HG02588 (cell line): ENCODE measurements around the gene CRHR1.

Experiments
- ATAC-seq: cut with Tn5 transposase; IDR thresholded peaks from one replicate; pipeline ENCODE4 v1.9.1; 2021; ENCODE audit warnings: mild to moderate bottlenecking, moderate library complexity; ENCODE audit not compliant: unreplicated experiment

Gene CRHR1

DNA sequence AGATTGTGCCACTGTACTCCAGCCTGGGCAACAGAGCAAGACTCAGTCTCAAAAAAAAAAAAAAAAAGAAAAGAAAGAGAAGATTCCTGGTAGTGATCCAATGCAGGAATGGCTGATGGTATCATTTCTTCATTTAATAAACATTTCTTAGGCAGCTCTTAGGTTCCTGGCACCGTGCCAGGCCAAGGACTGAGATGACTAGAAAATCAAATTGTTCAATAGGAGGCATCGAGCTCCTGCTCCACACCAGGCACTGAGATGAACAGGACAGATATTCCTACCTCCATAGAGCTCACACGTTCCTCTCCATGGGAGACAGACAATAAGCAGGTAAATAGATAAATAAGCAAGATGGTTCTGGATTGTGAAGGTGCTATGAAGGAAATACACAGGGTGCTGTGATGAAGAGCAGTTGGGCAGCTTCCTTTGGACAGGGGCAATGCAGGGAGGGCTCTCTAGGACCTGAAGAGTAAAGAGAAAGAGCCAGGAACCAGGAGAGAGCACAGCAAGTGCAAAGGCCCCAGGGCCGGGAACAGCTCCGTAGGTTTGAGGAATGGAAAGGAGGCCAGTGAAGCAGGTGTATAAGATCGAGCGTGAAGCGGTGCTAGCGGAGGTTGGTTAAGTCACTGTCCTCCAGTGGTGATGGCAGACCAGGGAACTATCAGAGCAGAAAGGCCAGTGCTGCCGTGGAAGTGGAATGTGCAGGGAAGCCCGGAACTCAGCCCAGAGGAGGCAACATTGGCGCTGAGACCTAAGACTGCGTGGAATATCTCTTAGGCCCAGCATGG, 26.5 kb upstream of the CRHR1 start:
- ATAC-seq = no peak

- ATAC-seq = no peak
Measured at GRCh38 chr17:45758544-45758943, 25.6 kb upstream of the CRHR1 start.

DNA sequence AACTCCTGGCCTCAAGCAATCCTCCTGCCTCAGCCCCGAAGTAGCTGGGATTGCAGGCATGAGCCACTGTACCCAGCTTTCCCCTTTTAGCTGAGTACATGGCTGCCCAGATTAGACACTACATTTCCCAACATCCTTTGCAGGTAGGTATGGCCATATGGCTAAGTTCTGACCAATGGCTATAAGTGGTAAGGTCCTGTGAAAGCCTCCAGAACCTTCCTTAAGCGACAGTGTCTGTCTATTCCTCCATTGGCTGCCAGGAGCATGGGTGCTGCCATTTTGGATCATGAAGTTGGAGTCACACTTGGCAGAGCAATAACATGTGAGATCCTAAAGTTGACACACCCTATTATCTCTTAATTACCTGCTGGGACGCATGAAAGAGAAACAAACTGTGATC, 24.4 kb upstream of the CRHR1 start:
- ATAC-seq = no peak

- ATAC-seq = no peak
Measured at GRCh38 chr17:45761957-45762565, 22.1 kb upstream of the CRHR1 start.

DNA sequence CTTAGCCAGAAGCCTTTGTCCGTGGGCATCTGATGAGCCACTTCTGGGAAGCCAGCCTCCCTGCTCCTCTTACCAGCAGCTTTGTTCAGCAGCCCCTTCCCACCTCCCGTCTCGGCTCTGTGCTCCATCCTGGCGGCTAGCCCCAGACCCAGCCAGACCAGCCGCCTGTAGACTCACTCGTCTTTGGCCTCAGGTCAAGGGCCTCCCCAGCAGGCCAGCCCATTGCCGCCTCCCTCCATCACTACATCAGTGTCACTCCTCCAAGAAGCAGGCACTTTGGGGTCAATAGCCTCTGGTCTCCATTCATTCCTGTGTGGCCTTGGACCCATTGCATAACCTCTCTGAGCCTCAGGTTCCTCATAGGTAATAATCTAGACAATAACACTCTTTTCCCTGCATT, 20.9 kb upstream of the CRHR1 start:
- no peak for ATAC-seq

- no peak for ATAC-seq
Measured at GRCh38 chr17:45764479-45764878, 19.6 kb upstream of the CRHR1 start.

GRCh38 chr17:45768000-45768399, 16.1 kb upstream of the CRHR1 start:
- no peak for ATAC-seq

DNA sequence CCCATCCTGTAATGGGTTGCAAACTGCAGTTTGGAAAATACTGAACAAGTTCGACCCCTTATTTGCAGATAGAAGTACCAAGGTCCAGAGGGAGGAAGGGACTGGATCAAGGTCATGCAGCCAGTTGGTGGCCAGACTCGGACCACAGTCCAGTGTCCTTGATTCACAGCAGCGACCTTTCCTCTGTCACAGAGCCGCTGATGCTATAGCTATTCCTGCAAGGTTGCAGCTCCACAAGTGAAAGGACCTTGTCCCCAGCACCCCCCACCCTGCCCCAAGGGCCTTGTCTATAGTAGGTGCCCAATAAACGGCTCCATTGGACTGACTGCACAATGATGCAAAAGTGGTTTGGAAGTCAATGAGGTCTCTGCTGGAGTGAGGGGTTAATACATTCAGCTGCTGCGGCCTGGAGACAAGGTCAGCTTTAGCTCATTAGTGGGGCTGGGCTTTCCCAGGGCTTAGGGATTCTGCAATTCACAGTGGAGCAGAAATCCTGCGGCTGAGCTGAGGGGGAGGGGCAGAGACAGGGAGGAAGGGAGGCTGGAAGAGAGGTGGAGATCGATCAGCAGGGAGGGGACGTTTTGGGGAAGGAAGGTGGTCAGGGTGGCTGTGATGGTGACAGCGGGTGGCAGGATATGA, 13.4 kb upstream of the CRHR1 start:
- no peak for ATAC-seq

- no peak for ATAC-seq
Measured at GRCh38 chr17:45771271-45771959, 12.7 kb upstream of the CRHR1 start.

DNA sequence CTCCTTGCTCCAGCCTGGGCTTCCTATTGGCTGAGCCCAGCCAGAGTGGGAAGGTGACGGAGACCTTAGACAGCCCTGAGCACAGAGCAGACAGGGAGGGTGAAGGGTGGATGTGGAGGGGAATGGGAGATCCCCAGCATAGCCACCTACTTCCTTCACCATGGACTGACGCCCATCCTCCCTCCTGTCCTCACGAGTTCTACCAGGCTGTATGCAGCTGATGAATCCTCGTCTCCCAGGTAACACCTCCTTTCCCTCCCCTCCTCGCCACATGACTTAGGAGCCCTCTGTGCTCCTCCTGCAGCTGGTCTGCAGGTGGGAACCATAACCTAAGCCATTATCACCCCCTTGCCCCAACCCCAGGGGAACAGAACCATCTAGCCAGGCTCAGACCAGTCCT, 9.0 kb upstream of the CRHR1 start:
- ATAC-seq = no peak

DNA sequence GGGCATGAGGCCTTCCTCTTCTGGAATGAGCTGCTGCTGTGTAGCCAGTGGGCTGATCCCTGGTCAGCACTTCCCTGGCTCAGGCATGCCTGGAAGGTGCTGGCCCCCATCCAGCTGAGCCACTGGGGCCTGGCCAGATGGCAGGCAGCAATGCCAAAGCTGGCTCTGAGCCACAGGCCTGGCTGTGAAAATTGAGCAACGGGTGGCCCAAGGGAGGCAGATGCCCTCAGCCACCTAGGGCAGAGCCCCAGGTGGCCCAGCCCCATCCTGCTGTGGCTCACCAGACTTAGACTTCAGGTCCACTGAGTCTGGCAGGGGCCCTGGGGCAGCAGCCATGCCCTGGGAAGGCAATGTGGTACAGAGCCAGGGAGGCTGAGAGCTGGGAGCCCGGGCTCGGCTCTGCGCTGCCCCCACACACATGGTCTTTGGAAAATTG, 8.5 kb upstream of the CRHR1 start:
- ATAC-seq = no peak

- ATAC-seq = no peak
Measured at GRCh38 chr17:45776896-45777295, 7.2 kb upstream of the CRHR1 start.

DNA sequence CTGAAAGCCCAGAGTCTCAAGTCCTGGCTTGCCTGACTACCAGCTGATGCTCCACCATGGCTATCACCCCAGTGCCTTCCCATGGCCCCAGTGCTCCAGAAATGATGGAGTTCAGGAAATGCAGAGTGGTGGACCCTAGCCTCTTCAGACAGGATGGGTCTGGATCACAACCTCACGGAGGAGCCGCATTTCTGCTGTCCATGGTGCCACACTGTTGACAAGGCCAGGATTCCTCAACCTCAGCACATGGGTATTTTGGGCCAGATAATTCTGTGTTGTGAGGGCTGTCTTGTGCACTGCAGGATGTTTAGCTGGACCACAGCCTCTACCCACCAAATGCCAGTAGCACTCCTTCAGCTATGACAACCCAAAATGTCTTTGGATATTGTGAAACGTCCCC, 6.7 kb upstream of the CRHR1 start:
- no peak for ATAC-seq

DNA sequence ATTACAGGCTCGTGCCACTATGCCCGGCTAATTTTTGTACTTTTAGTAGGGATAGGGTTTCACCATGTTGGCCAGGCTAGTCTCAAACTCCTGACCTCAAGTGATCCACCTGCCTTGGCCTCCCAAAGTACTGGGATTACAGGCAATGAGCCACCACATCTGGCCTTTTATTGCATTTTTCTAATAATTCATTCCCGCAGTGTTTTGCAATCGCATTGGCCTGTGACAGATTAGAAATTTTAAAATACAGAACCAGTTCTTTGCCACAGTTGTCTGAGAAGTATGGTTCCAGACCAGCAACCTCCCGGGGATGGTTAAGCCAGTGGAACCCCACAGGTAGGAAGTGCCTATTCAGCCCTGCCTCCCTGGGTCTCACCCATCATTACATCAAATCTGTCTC, 3.2 kb upstream of the CRHR1 start:
- ATAC-seq = no peak

- no peak for ATAC-seq
Measured at GRCh38 chr17:45782889-45783592, 1.1 kb upstream of the CRHR1 start.

- ATAC-seq = no peak
Measured at GRCh38 chr17:45783593-45784292, 377 bp upstream of the CRHR1 start.

GRCh38 chr17:45784741-45785479, 790 bp downstream of the CRHR1 start:
- ATAC-seq = no peak

- ATAC-seq = no peak
Measured at GRCh38 chr17:45785480-45786193, 1.5 kb downstream of the CRHR1 start.

- no peak for ATAC-seq
Measured at GRCh38 chr17:45786349-45786748, 2.2 kb downstream of the CRHR1 start.
